Heart left ventricle (tissue), 16 donors: ENCODE results near the gene TRAF7. TPM values are rescaled to one million over a fixed set of nuclear protein-coding genes. Genes with fewer than 3 reads are reported as not detected.

Experiments used
- ATAC-seq, 4 donors: fragments of 200-7000 bp; cut with Tn5 transposase; one replicate each; pipeline ENCODE4 v1.9.1; 2020 to 2022; ENCODE audit warnings: moderate library complexity in 4 of 4, mild to moderate bottlenecking in 3 of 4, moderate number of reproducible peaks in 1 of 4
- DNase-seq, 5 donors: peaks; one replicate each; pipeline ENCODE4 v3.0.0-alpha.2; 2020
- H3K27ac ChIP-seq, 12 donors: fragments of 200-600 bp; sonication (generic) in 4 of 12; one replicate each; pipeline versions ENCODE4 v1.5.0 to v1.8.0; 2016 to 2022; ENCODE audit warnings: mild to moderate bottlenecking in 2 of 12
- H3K27me3 ChIP-seq, 9 donors: fragments of 200-600 bp; sonication (generic) in 2 of 9; one replicate each; pipeline versions ENCODE4 v1.5.1 to v1.8.0; 2016 to 2022; ENCODE audit warnings: mild to moderate bottlenecking in 3 of 9
- H3K36me3 ChIP-seq, 9 donors: fragments of 200-600 bp; sonication (generic) in 2 of 9; one replicate each; pipeline versions ENCODE4 v1.5.0 to v1.8.0; 2018 to 2022; ENCODE audit warnings: mild to moderate bottlenecking in 2 of 9
- H3K4me1 ChIP-seq, 12 donors: fragments of 200-600 bp; sonication (generic) in 4 of 12; one replicate each; pipeline versions ENCODE4 v1.5.0 to v1.8.0; 2016 to 2022; ENCODE audit warnings: mild to moderate bottlenecking in 3 of 12
- H3K4me3 ChIP-seq, 12 donors: fragments of 200-600 bp; sonication (generic) in 4 of 12; one replicate each; pipeline versions ENCODE4 v1.5.0 to v1.8.0; 2017 to 2022; ENCODE audit warnings: mild to moderate bottlenecking in 9 of 12, moderate library complexity in 4 of 12
- H3K9me3 ChIP-seq, 12 donors: fragments of 200-600 bp; sonication (generic) in 4 of 12; one replicate each; pipeline versions ENCODE4 v1.5.0 to v1.8.0; 2016 to 2022; ENCODE audit warnings: mild to moderate bottlenecking in 1 of 12
- POLR2A ChIP-seq, 2 donors: fragments of 450-650 bp; IDR thresholded peaks; one replicate each; pipeline ENCODE4 v1.6.1; 2017; ENCODE audit warnings: antibody characterized with exemption in 2 of 2, mild to moderate bottlenecking in 2 of 2, moderate library complexity in 2 of 2
- WGBS, 4 donors: extraction: QIAGEN DNeasy Blood & Tissue Kit in 2 of 4; methylation state at CpG; one replicate each; pipeline versions ENCODE4 v1.1.5 to v1.1.7; 2013 to 2018; 5-methylcytosine and 5-hydroxymethylcytosine counted together
- intact Hi-C, 10 donors: fragments of 100-400 bp; cut with DNase I; formaldehyde crosslinking; loops; one replicate each; pipeline versions ENCODE4 v1.11.1 to v1.14.2; 2022
- polyA plus RNA-seq, 2 donors: library from polyadenylated mRNA; stranded (reverse); fragments of 200-250 nt; gene quantifications; one replicate each; pipeline ENCODE4 v1.2.3, GENCODE V29; 2013
- total RNA-seq, 9 donors: library from RNA; depleted of rRNA in 2 of 9; stranded (reverse); fragments of >200 nt in 2 of 9; fragmentation: NEBNext Ultra II Directional in 3 of 9; extraction: Animal tissue kit (Norgen Biotek cat#: 25700) in 3 of 9; gene quantifications; one replicate each; pipeline versions ENCODE4 v1.1.0 to v1.2.4, GENCODE V29; 2016 to 2023
- TF ChIP-seq, protein P1 (sequence below), 12 donors: fragments of 200-600 bp; sonication (generic) in 4 of 12; IDR thresholded peaks; one replicate each; pipeline versions ENCODE4 v1.5.0 to v1.8.0; 2018 to 2022; ENCODE audit warnings: antibody characterized with exemption in 12 of 12, mild to moderate bottlenecking in 5 of 12
- donor health status: ischemic (EF 13 %, LVEDD 7.1; RV severe dilation, severe dysfunction).
- donor health status: healthy with polysubstance abuse.
- donor health status: DM: no; HTN: yes; CAD: no.
- donor health status: DM: no; HTN: no; CAD: no.
- donor health status: ischemic (EF 25% LVEDD 6.9; RV normal size, moderate dysfunction).
- donor health status: ischemic (EF 25% LVEDD 5.7; RV mildly dilated, moderate dysfunction).
- donor health status: healthy.
- donor health status: DM: yes; HTN: yes; CAD: no.
- donor health status: ischemic (EF 35%, LVEDD 5.7; RV mildly dilated, moderate dysfunction).
- donor health status: nonischemic (EF 11% LVEDD 7.7; RV severe dilation, severe dysfunction).
- donor health status: DM: yes; HTN: yes; CAD: no.
- donor health status: PGD.
- donor health status: ischemic (EF 29% LVEDD 5.4; RV normal size, mild dysfunction).
- donor health status: nonischemic (EF 23%, LVEDD 6.1; RV moderate dilation, normal function).

Gene TRAF7
- total and polyA plus RNA-seq, 11 donors = 12.2 to 40.2 (median 27.0) TPM

DNA sequence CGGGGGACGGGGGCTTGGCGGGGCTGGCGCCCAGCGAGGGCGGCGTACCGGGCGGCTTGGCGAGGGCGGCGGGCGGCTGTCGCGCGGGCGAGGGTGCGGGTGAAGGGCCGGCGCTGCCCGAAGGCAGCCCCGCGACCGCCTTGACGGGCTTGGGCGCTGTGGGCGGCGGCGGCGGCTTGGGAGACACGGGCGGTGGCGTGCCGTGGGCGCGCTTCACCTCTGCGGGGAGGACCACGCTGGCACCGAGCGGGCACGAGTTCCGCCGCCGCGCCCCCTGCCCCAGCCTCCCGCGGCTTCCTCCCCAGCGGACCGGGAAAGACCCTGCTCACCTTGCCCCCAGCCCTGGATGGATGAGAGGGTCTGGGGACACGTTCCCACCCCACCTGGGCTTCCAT, 23.5 kb downstream of the TRAF7 start:
- ATAC-seq (no peak), DNase-seq (no peak)
- H3K4me1 ChIP-seq = no peaks in the 10 kb centered on the region
- no peaks in the 10 kb centered on the region for H3K9me3 ChIP-seq
- TF ChIP-seq POLR2A (IDR thresholded peaks at IDR 0.05) = no peak
- TF ChIP-seq, protein P1, sequence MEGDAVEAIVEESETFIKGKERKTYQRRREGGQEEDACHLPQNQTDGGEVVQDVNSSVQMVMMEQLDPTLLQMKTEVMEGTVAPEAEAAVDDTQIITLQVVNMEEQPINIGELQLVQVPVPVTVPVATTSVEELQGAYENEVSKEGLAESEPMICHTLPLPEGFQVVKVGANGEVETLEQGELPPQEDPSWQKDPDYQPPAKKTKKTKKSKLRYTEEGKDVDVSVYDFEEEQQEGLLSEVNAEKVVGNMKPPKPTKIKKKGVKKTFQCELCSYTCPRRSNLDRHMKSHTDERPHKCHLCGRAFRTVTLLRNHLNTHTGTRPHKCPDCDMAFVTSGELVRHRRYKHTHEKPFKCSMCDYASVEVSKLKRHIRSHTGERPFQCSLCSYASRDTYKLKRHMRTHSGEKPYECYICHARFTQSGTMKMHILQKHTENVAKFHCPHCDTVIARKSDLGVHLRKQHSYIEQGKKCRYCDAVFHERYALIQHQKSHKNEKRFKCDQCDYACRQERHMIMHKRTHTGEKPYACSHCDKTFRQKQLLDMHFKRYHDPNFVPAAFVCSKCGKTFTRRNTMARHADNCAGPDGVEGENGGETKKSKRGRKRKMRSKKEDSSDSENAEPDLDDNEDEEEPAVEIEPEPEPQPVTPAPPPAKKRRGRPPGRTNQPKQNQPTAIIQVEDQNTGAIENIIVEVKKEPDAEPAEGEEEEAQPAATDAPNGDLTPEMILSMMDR (IDR thresholded peaks at IDR 0.05) = no peak
- no peak overlapping the region for H3K4me3 ChIP-seq
- WGBS, 4 donors = 14 to 41% (median 36%) methylated on average over 36 to 50 of the region's 50 CpGs
- peaks cover 0 to 41% (median 34%) of the 10 kb centered on the region in 9 donors for H3K36me3 ChIP-seq
- no peaks in the 10 kb centered on the region for H3K27me3 ChIP-seq
- intact Hi-C loops = no loop called here
- no peak overlapping the region for H3K27ac ChIP-seq

DNA sequence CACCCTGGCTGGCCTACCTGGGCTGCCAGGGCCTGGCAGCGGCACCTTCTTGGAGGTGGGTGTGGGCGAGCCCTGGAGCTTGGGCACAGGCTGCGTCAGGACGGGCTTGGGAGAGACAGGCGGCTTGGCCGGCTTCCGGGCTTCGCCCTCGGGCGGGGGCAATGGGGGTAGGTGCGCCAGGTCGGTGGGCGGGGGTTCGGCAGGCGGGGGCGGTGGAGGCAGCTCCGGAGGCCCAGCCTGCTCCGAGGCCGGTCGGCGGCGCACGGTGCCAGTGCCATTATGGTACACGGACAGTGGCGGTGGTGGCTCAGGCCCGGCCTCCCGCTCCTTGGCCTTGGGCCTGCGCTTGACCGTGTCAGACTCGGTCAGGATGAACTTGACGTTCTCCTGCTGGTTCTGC, 24.0 kb downstream of the TRAF7 start:
- 92 to 95% (median 93%) methylated on average over 13 to 31 of the region's 31 CpGs for WGBS, 4 donors
- Histone ChIP-seq H3K27me3 (no peaks in the 10 kb centered on the region), H3K4me3 (no peak overlapping the region), H3K4me1 (no peaks in the 10 kb centered on the region), H3K36me3 (peaks cover 0 to 37% (median 29%) of the 10 kb centered on the region in 9 donors), H3K27ac (no peak overlapping the region), H3K9me3 (no peaks in the 10 kb centered on the region)
- intact Hi-C loops = no loop called here
- DNase-seq = no peak
- ATAC-seq = no peak
- TF ChIP-seq POLR2A (IDR thresholded peaks at IDR 0.05) = no peak
- TF ChIP-seq, protein P1 (IDR thresholded peaks at IDR 0.05) = no peak

DNA sequence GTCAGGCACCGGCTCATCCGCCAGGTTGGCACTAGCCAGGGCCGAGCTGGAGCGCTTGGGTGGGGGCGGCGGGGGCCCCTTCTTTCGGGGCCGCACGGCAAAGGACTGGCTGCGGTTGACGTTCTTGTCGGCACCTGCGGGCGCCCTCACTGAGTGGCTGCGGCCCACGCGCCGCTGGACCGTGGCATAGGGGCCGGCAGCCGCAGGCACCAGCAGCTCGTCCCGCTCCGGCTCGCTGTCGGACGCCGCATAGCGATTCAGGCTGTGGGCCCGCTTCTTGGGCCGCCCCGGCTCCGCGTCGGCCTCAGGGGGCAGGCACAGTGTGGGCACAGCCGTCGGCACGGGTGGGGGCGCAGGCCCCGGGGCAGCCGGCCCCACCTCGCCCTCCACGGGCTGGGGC, 24.9 kb downstream of the TRAF7 start:
- no peaks in the 10 kb centered on the region for H3K9me3 ChIP-seq
- H3K4me3 ChIP-seq = no peak overlapping the region
- no peak for DNase-seq
- peaks cover 0 to 28% (median 21%) of the 10 kb centered on the region in 9 donors for H3K36me3 ChIP-seq
- intact Hi-C loops = no loop called here
- WGBS, 4 donors = 94 to 96% (median 96%) methylated on average over 29 to 43 of the region's 43 CpGs
- TF ChIP-seq POLR2A (IDR thresholded peaks at IDR 0.05) = no peak
- TF ChIP-seq, protein P1 (IDR thresholded peaks at IDR 0.05) = no peak
- no peak overlapping the region for H3K27ac ChIP-seq
- H3K4me1 ChIP-seq = no peaks in the 10 kb centered on the region
- no peaks in the 10 kb centered on the region for H3K27me3 ChIP-seq
- ATAC-seq = no peak

DNA sequence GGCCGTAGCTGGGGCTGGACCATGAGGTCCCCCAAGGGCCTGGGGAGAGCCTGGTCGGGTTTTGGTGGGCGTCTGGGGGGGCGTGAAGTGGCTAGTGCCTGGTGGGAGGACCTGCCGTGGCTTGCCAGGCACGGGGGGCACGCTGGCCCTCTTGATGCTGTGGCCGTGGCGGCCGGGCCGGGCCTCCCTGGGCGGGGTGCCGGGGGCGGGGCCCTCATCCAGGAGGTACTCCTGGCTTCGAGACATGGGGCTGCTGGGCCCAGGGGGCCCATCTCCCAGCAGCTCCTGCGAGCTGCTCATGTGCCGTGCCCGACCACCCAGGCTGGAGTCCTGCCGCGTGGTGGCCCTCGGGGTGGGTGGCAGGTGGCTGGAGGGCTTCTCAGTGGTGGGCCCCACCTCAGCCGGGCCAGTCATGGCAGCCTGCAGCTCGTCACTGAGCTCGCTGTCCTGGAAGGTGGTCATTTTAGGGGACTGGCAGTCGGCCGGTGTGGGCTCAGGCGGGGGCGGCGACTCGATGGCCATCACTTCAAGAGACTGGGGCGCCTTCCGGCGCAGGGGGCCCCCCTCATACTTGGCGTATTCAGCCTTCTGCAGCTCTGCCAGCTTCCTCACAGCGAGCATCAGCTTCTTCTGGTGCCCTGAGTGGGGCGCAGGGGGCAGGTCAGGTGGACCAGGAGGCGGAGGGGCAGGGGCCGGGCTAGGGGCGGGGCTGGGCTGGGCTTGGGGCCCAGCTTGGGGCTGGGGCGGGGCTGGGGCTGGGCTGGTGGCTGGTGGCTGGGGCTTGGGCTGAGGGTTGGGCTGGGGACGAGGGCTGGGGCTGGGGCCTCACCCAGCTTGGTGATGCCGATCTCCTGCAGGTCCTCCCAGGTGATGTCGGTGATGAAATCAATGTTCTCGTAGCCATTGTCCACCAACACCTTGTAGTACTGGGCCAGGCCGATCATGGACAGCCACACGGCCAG, 25.7 kb downstream of the TRAF7 start:
- DNase-seq = no peak
- WGBS, 4 donors = 84 to 93% (median 88%) methylated on average over 20 to 46 of the region's 46 CpGs
- Histone ChIP-seq H3K27me3 (no peaks in the 10 kb centered on the region), H3K9me3 (no peaks in the 10 kb centered on the region), H3K36me3 (peaks cover 0 to 20% (median 13%) of the 10 kb centered on the region in 9 donors), H3K4me3 (no peak overlapping the region), H3K4me1 (no peaks in the 10 kb centered on the region), H3K27ac (no peak overlapping the region)
- intact Hi-C loops = no loop called here
- TF ChIP-seq, protein P1 (IDR thresholded peaks at IDR 0.05) = no peak
- no peak for TF ChIP-seq POLR2A (IDR thresholded peaks at IDR 0.05)
- no peak for ATAC-seq
